Measurements from ENCODE around the gene ARPC5L.

DNA sequence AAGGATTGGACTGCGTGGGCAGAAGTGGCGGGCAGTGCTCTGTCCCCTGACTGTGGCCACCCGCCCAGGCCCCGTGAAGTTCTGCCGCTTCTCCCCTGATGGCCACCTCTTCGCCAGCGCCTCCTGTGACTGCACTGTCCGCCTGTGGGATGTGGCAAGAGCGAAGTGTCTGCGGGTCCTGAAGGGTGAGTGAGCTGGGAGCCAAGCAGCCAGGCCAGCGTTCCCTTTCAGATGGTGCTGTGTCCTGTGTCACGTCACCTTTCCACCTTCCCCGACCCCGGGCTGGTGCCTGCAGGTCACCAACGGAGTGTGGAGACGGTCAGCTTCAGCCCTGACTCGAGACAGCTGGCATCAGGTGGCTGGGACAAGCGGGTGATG, 6.4 kb upstream of the ARPC5L start:
- TF ChIP-seq POLR2A (IDR thresholded peaks at IDR 0.05; ENCODE audit: borderline replicate concordance, extremely low read depth, insufficient read depth, insufficient read length), result no peak
- no peak for TF ChIP-seq MAX (IDR thresholded peaks at IDR 0.05)
- TF ChIP-seq ZNF274 (IDR thresholded peaks at IDR 0.05; ENCODE audit: low read depth, low read length), result no peak
- no peak for TF ChIP-seq ATF3 (IDR thresholded peaks at IDR 0.05)
- TF ChIP-seq EZH2phosphoT487 (IDR thresholded peaks at IDR 0.05; ENCODE audit: borderline replicate concordance), result no peak
- no peak for TF ChIP-seq SRF (IDR thresholded peaks at IDR 0.05; ENCODE audit: low read depth)
- TF ChIP-seq SP1 (IDR thresholded peaks at IDR 0.05; ENCODE audit: low read depth), result no peak
- no peak for TF ChIP-seq CTCF (IDR thresholded peaks at IDR 0.05 in 2 of 3, conservative IDR thresholded peaks at IDR 0.05 in 1 of 3; ENCODE audit: borderline replicate concordance in 1 of 3, insufficient read depth in 1 of 3, low read depth in 2 of 3, low read length in 2 of 3)
- no peak for TF ChIP-seq CBX3 (IDR thresholded peaks at IDR 0.05; ENCODE audit: low read depth)
- no peak for TF ChIP-seq EGR1 (IDR thresholded peaks at IDR 0.05; ENCODE audit: low read depth)
- no peak for TF ChIP-seq POLR2AphosphoS5 (IDR thresholded peaks at IDR 0.05; ENCODE audit: low read depth, low read length)
- no peak for TF ChIP-seq YY1 (IDR thresholded peaks at IDR 0.05; ENCODE audit: extremely low read depth, insufficient replicate concordance, low read depth, low read length)

All from HCT116 (cell line).